Prostate gland (tissue), 2 donors: Measurements from ENCODE around the gene BASP1.

Experiments
- POLR2A ChIP-seq: fragments of 450-650 bp; IDR thresholded peaks from one replicate; pipeline ENCODE4 v1.6.1; 2016; ENCODE audit warnings: antibody characterized with exemption, mild to moderate bottlenecking
- POLR2AphosphoS5 ChIP-seq: sonication (generic); formaldehyde crosslinking; IDR thresholded peaks from one replicate; pipeline ENCODE4 v1.6.1; 2017; ENCODE audit warnings: antibody characterized with exemption
- TF ChIP-seq, protein P1 (sequence below), 4 experiments: fragments of 200-600 bp in 2 of 4; fragments of 450-650 bp in 2 of 4; sonication (generic) in 2 of 4; IDR thresholded peaks; 1 replicate in 3 of 4; 2 replicates in 1 of 4; pipeline ENCODE4 v1.5.1; 2016 to 2019; ENCODE audit warnings: antibody characterized with exemption in 4 of 4, mild to moderate bottlenecking in 2 of 4, moderate library complexity in 2 of 4

- TF ChIP-seq, protein P1, sequence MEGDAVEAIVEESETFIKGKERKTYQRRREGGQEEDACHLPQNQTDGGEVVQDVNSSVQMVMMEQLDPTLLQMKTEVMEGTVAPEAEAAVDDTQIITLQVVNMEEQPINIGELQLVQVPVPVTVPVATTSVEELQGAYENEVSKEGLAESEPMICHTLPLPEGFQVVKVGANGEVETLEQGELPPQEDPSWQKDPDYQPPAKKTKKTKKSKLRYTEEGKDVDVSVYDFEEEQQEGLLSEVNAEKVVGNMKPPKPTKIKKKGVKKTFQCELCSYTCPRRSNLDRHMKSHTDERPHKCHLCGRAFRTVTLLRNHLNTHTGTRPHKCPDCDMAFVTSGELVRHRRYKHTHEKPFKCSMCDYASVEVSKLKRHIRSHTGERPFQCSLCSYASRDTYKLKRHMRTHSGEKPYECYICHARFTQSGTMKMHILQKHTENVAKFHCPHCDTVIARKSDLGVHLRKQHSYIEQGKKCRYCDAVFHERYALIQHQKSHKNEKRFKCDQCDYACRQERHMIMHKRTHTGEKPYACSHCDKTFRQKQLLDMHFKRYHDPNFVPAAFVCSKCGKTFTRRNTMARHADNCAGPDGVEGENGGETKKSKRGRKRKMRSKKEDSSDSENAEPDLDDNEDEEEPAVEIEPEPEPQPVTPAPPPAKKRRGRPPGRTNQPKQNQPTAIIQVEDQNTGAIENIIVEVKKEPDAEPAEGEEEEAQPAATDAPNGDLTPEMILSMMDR (IDR thresholded peaks at IDR 0.05): no peak
- TF ChIP-seq POLR2A (no peak), POLR2AphosphoS5 (peak; percentile 27)
Observed at GRCh38 chr5:17255471-17256021, 38.1 kb downstream of the BASP1 start.
